NCI-H1694 treated with DMSO at 0.1 percent for 48 hours (cell line): Measurements from ENCODE around the gene NUMBL.

Experiments used
- DNase-seq: peaks from one replicate; lab custom pipeline; 2025; lab: John Stamatoyannopoulos, UW

Gene NUMBL

GRCh38 chr19:40689339-40690049 is 957 bp downstream of the NUMBL start:
- no peak for DNase-seq

DNA sequence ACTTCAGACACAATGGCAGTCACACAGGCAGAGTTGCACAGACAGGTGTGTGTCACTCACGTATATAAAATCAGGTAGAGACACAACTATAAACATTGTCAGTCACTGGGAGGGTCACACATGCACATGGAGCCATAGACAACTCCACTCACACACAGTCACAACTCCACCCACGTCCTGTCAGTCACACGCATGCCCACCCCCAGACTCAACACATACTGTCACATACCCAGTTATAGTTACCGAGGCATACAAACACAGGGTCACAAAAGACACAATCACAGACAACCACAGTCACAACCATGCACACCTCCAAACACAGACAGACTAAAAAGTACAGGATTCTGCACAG is 1.5 kb downstream of the NUMBL start:
- no peak for DNase-seq

DNA sequence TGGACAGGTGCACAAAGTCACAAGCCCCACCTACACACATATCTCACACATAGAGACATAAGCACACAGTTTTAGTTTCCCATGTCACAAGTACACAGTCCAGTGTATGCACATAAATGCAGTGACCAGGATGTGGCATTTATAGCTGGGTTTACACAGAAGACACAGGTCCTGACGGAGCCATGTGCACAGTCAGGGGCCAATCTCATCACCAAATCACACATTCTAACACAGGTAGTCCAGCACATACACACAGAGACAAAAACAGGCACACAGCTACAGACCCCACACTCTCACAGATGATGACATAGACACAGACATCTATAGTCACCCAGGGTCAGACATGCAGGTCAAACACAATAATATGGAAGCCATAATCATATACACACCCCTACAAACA is 2.1 kb downstream of the NUMBL start:
- no peak for DNase-seq

DNA sequence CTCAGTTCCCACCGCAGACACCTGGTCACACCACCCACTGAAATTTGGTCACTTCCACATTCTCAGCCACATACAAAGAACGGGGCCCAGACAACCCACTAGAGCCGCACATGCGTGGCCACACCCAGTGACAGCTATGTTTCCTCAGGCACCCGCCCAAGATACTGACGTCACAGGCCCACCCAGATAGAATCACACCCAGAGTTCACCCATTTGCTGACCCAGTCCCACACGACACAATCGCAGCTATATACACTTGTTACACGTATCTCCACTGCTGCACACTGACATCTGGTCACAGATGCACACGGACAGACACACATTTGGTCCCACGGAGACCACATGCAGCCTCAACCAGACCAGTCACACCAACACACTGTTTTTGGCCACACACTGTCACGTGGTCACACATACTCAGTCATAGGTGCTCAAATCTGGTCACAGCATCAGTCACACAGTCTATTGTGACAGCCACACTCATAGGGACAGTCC is 2.9 kb downstream of the NUMBL start:
- no peak for DNase-seq

DNA sequence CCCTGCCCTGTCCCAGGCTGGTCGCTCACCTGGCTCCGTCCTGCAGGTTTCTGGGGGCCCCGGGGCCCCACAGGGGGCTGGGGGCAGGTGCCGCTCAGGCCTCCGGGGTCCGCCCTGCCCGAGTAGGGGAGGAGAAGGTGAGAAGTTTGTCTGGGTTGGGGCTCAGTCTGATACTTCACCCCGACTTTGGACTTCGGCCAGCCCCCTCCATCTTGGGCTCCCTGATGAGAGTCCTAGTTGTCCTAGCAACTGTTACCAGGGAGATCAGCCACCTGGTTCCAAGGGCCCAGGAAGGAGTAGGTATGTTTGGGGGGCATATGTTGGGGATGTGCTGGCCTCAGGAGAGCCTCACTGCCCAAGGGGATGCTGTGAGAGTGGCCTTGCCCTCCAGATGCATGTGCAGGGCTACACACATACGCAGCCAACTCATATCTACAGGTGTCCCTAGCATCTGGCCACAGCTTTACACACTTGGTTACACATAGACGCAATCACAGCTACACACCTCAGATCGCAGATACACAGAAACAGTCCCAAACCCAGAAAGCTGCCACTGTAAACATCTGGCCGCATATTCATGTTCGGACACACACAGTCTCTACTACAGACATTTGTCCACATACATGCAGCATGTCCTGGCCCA is 3.4 kb downstream of the NUMBL start:
- no peak for DNase-seq

DNA sequence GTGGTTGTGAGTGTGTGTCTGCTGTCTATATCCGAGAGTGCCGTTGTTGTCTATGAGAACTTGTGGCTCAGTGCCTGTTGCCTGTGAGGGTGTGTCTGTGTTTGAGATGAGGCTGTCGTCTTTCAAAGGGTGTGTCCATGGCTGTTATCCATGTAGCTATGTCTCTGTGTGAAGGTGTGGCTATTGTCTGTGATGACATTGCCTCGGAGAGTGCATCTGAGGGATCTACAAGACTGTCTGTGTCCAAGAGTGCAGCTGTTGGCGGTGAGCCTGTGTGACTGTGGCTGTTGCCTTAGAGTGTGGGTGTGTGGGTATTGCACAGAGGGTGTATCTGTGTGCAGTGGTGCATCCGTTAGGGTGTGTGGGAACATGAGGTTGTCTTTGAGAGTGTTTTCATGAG is 4.9 kb downstream of the NUMBL start:
- no peak for DNase-seq

DNA sequence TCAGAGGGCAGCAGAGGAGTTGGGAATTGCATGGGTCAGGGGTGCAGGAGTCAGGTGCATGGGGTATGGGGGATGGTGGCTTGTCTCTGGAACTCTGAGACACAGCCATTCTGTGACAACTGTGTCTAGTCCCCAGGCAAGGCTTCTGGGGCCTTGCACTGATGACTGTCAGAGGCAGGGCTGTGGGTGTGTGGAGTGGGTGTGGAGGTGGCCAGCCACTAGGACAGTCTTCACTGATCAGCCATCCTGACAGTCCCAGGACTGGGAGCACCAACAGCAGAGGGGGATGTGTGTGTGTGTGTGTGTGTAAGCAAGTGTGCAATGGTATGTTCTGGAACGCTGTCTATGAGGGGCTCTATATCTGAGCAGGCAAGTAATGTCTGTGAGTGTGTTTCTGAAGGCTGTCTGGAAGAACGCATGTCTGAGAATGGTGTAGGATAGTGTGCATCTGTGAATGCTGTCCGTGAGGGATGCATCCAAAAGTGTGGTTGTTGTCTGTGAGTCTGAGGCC is 5.4 kb downstream of the NUMBL start:
- DNase-seq = no peak

DNA sequence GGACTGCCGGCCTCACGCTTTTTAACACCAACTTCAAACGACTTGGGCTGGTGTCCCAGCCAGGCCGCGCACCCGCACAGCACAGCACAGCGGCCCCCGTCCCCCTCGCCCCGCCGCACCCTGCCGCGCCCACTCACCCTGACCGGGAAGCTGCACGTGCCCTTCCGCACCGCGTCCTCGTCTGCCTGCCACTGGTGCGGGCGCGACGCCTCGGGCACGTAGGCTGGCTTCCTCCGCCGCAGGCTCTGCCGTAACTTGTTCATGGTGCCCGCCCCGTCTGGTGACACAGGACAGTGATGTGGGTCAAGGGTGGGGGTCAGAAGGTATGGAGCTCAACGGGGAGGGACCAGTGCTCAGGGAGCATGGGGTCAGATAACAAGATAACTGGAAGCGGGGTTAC is 6.2 kb downstream of the NUMBL start:
- DNase-seq = no peak

DNA sequence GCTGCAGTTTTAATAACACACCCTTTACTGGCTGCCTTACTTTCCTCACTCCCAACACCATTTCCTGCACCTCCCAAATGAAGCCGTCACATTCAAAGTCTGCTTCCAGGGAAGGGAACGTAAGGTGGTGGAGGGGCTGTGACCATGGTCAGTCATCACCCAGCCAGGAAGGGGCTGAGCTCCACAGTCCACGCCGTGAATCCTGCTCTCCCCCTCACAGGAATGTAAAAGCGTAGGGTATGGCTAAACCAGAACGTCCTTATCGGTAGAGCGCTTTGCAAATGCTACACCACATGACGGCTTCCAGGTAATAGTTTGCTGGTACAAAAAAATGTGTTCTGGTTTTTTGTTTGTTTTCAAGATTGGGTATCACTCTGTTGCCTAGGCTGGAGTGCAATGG is 7.0 kb downstream of the NUMBL start:
- no peak for DNase-seq

- DNase-seq = no peak
These were observed 8.0 kb downstream of the NUMBL start for GRCh38 chr19:40682431-40682964.

- no peak for DNase-seq
These were observed 9.4 kb downstream of the NUMBL start for GRCh38 chr19:40681039-40681438.

DNA sequence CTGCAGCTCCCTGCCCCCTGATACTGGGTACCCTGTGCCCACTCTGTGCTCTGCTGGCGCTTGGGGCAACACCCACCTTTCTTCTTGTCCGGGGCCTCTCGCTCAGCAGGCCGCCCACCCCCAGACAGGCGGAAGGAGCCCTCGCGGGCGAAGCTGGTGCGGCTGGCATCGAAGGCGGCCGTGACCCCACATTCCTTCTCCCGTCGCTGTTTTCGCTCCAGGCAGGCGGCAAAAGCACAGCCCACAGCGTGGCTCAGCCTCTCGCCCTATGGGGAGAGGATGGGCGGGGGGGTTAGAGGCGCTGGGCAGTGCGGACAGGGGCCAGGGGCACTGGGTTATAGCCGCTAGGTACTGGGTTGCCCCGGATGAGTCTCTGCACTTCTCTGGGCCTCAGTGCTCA is 13.3 kb downstream of the NUMBL start:
- no peak for DNase-seq

DNA sequence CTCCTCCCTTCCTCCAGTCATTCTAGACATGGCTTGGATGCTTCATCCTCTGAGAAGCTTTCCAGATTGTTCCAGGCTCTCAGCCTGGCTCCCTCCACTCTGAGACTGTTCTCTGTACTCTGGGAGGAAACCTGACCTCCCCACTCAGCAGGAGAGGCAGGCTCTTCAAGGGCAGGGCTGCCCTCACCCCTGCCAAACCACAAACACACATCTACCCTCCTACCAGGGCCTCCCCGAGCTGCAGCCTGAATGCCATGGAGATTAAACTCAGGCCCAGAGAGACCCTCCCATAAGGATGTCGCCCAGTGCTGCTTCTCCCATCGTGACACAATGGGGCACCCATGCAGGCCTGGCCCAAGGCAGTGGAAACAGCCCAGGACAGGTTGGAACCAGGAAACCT is 16.2 kb downstream of the NUMBL start:
- no peak for DNase-seq

DNA sequence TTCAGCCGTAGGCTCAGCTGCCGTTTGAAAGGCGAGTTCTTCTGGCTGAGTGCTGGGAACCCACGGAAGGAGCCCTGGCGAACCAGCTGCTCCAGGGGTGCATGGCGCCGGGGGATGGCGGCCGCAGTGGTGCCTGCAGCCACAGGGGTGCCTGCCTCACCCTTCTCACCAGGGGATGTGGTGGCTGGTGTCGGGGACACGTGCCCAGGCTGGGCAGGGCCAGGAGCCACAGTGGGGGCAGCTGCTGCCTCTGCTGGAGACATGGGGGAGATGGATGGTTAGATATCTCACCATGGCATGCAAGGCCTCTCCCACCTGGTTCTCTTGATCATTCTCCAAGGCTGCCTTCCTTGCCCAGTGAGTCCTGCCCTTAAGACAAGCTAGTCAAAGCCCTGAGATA is 17.1 kb downstream of the NUMBL start:
- DNase-seq = no peak

DNA sequence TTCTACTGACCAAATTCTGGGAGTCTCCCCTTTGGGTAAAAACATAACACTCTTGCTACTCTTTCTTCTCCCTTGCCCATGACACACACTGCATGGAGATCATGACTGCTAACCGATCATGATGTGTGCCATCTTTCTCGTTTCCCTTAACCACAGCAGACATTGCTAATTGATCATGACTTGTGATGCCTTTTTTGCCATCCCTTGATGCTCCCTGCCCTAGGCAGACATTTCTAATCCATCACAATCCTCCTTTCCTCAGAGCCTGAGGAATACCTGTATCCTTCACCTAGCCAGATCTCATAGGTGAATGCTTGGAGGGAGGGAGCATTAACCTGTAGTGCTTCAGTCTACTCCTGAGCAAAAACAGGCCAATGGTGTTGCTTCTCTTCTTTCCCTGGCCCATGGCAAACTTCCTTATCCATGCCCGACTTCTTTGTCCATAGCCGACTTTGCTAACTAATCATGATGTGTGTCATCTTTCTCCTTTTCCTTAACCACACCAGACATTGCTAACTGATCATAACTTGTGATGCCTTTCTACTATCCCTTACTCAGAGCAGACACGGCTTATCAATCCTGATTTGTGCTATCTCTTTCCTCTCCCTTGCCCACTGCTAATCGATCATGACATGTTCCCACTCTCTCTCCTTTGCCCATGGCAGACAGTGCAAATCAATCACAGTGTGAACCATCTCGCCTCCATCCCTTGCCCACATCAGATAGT is 17.7 kb downstream of the NUMBL start:
- no peak for DNase-seq

DNA sequence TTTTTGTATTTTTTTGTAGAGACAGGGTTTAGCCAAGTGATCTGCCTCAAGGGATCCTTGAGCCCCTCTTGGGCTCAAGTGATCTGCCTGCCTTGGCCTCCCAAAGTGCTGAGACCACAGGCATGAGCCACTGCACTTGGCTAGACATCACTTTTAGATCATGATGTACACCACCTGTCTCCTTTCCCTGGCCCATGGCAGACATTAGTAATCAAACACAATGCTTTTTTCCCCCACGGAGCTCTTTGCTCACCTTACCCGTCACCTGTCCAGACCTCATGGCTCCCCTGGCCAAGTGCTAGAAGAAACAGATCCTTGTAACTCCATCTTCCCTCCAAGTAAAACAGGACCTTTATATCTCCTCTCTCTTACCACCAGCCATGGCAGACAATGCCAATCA is 18.4 kb downstream of the NUMBL start:
- DNase-seq = no peak

DNA sequence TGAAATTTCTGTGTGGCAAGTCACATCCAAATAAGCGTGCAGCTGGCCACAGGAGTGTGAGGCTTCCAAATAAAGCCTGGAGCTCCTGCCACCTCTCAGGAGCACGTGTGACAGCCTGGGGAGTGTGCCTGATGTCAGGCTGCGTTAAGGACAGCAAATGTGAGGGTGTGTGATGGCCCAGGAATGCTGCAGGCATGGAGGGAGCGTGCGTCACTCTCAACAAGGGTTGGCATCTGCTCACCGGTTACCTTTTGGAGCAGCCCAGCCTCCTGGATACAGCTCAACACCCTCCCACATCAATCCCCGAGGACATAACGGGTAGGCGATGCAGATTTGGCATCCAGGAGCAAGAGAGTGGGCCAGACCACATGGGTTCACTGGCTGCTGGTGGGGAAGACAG is 19.0 kb downstream of the NUMBL start:
- no peak for DNase-seq

- DNase-seq = no peak
These were observed 21.3 kb downstream of the NUMBL start for GRCh38 chr19:40668991-40669614.

GRCh38 chr19:40667602-40668001 is 22.8 kb downstream of the NUMBL start:
- DNase-seq = no peak

DNA sequence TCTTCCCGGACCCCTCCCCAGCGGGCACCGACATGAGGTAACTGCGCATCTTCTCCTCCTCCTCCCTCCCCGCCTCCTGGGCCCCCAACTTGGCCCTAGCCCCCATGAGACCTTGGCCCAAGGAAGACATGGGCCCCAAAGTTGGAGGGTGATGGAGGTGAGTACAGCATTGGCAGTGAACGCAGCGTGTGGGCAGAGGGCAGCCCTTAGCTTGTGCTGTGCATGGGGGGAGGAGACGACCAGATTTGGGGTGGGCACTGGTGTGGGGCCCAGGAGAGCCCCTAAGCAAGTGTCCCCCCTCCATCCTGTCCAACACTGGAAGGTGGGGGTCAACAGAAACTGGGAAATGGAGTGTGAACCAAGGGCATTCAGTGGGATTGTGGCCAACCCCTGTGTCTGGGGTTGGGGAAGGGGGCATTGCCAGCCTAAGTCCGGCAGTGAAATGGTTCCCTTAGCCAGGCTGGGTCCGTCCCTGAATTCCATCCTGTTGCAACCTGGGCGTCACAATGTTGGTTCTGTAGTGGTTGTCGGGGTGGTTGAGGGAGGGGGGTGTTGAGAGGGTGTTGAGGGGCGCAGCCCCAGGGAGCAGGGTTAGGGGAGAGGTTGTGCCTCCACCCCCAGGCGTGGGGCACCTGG is 23.5 kb downstream of the NUMBL start:
- no peak for DNase-seq

GRCh38 chr19:40663695-40664692 is 26.5 kb downstream of the NUMBL start:
- no peak for DNase-seq
